ENCODE results near the gene KCNAB1.

KCNAB1 gene

DNA sequence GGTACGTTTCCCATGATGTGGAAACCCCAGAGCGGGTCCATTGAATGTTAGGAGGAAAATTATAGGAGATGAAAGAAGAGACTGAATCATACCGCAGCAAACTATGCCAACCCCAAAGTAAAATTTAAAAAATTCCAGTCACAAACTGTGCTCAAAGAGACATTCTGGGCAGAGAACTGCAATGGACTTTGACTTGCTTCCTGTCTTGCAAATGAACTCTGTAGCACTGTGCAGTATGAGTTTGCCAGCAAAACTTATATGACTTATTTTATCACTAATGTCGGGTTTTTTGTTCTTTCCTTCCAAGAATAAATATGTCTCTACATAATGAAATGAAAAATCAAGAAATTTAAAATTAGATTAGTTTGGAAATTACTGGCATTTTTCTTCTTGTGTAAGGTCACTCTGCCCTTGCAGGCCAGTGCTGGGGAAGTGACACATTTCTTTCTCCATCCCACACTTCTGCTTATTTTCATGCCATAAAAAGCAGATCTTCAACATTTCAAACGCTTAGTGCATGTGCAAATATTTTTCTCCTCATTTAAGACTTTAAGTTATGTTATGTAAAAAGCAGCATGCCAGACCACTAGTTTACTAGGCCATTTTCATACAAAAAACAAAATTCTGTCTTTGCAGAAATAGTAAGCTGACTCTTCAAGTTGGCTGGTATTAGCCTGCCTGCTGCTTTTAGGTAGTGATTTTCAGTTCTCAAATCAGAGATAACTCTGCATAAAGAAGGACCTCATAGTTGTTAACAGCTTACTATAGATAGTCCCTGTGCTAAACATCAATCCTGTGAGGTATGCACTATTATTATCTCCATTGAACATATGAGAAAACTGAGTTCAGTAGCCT, 466.8 kb downstream of the KCNAB1 start:
- DNase-seq: no peak

DNA sequence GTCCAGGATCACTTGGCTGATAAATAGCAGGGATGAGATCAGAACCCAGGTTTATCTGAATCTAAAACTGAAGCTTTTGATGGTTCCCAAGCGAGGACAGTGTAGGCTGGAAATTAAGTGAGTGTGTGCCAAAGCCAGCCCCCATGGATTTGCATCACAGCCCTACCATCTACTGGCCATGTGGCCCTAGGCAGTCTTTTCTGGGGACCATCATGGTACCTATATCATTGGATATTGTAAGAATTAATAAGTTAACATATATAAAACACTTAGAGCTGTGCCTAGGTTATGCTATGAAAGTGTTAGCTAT, 467.3 kb downstream of the KCNAB1 start:
- DNase-seq: no peak

Data from cerebellar nuclear complex (tissue), 1 donor.